ENCODE results near the gene ATF3.
A peak's percentile ranks its signal among the peaks of the same experiment; 100 is the strongest.

ATF3 gene

DNA sequence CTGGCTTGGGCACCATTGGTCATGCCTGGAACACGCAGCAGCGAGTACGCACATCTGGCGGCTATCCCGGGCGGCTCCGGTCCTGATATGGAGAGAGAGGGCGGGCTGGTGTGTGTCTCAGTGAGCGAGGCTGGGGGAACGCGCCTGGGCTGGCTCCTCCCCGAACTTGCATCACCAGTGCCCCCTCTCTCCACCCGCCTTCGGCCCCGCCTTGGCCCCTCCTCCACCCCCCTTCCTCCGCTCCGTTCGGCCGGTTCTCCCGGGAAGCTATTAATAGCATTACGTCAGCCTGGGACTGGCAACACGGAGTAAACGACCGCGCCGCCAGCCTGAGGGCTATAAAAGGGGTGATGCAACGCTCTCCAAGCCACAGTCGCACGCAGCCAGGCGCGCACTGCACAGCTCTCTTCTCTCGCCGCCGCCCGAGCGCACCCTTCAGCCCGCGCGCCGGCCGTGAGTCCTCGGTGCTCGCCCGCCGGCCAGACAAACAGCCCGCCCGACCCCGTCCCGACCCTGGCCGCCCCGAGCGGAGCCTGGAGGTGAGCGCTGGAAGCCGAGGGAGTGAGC, at the start of gene ATF3:
TSS of gene ATF3 (plus strand) at position 370 of the 567 bp plus-strand sequence. CDS start 6,261 bp downstream, outside the sequence.
- DNase-seq (ENCODE audit: low read depth) = peak; percentile 99
- H3K4me3 ChIP-seq (ENCODE audit: low read depth, low read length) = peak within 1 kb of the TSS; percentile 93
- TF ChIP-seq, protein P1, sequence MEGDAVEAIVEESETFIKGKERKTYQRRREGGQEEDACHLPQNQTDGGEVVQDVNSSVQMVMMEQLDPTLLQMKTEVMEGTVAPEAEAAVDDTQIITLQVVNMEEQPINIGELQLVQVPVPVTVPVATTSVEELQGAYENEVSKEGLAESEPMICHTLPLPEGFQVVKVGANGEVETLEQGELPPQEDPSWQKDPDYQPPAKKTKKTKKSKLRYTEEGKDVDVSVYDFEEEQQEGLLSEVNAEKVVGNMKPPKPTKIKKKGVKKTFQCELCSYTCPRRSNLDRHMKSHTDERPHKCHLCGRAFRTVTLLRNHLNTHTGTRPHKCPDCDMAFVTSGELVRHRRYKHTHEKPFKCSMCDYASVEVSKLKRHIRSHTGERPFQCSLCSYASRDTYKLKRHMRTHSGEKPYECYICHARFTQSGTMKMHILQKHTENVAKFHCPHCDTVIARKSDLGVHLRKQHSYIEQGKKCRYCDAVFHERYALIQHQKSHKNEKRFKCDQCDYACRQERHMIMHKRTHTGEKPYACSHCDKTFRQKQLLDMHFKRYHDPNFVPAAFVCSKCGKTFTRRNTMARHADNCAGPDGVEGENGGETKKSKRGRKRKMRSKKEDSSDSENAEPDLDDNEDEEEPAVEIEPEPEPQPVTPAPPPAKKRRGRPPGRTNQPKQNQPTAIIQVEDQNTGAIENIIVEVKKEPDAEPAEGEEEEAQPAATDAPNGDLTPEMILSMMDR (IDR thresholded peaks at IDR 0.05; ENCODE audit: insufficient read depth, low read depth, low read length, missing control alignments) = no peak

DNA sequence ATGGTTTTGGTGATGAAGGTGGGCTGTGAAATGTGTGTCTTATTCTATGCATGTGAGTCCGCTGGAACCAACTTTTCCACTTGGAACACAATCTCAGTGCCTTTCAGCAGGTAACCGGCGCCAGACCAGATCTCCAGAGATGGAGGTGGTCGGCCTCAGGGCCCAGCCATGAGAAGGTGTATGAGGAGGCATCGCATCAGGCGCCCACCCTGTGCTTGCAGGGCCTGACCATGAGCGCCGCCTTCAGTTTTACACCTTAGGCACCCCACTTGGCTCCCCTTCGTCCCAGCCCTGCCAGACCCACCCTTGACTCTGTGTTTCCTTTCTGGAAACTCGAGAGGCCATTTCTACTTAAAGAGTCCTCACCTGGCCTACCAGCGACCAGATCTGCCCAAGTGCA, 48.6 kb upstream of the ATF3 start:
- DNase-seq (ENCODE audit: low read depth) = no peak
- TF ChIP-seq, protein P1 (IDR thresholded peaks at IDR 0.05; ENCODE audit: insufficient read depth, low read depth, low read length, missing control alignments) = no peak
- H3K4me3 ChIP-seq (ENCODE audit: low read depth, low read length) = no peak overlapping the region

GRCh38 chr1:212560933-212561460, 47.6 kb upstream of the ATF3 start:
- no peak overlapping the region for H3K4me3 ChIP-seq (ENCODE audit: low read depth, low read length)
- DNase-seq (ENCODE audit: low read depth) = no peak

DNA sequence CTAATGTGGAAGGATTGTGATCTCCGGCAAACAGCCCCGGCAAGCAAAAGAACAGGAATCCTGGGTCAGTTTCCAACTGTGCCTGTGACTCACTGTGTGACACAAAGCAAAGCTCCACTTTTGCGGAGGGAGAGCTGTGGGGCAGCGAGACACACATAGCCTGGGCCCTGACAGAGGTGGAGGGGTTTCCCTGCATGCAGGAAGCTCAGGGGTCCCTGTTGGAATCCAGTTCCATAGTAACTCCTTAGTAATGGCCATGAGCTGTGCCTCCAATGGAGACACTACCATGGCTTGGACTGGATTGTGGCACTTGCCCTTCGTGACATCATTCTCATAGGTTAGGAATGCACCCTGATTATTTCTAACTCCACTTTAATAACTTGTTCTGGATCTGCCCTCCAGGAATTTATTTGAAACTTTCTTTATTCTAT, 47.0 kb upstream of the ATF3 start:
- no peak for DNase-seq (ENCODE audit: low read depth)
- no peak overlapping the region for H3K4me3 ChIP-seq (ENCODE audit: low read depth, low read length)
- TF ChIP-seq, protein P1 (IDR thresholded peaks at IDR 0.05; ENCODE audit: insufficient read depth, low read depth, low read length, missing control alignments) = no peak

More at GRCh38 chr1:212560933-212561460, 47.6 kb upstream of the ATF3 start:
- TF ChIP-seq, protein P1 (IDR thresholded peaks at IDR 0.05; ENCODE audit: insufficient read depth, low read depth, low read length, missing control alignments) = no peak

DNA sequence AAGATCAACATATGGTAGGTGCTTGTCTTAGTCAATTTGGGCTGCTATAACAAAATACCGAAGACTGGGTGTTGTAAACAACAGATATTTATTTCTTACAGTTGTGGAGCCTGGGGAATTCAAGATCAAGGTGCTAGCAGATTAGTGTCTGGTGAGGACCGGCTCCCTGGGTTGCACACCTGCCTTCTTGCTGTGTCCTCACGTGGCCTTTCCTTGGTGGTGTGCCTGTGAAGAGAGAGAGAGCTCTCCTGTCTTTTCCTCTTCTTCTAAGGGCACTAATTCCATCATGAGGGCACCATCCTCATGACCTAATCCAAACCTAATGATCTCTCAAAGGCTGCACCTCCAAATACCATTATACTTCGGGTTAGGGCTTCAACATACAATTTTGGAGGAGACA, 45.8 kb upstream of the ATF3 start:
- no peak overlapping the region for H3K4me3 ChIP-seq (ENCODE audit: low read depth, low read length)
- TF ChIP-seq, protein P1 (IDR thresholded peaks at IDR 0.05; ENCODE audit: insufficient read depth, low read depth, low read length, missing control alignments) = no peak
- DNase-seq (ENCODE audit: low read depth) = no peak

GRCh38 chr1:212565079-212565478, 43.5 kb upstream of the ATF3 start:
- TF ChIP-seq, protein P1 (IDR thresholded peaks at IDR 0.05; ENCODE audit: insufficient read depth, low read depth, low read length, missing control alignments) = no peak
- H3K4me3 ChIP-seq (ENCODE audit: low read depth, low read length) = no peak overlapping the region
- no peak for DNase-seq (ENCODE audit: low read depth)

Measured in GM12865 (cell line).